ENCODE measurements around the gene ITIH2. TPM values are rescaled to one million over a fixed set of nuclear protein-coding genes. Genes with fewer than 3 reads are reported as not detected.
A peak's percentile ranks its signal among the peaks of the same experiment; 100 is the strongest.
"Not testable (repeated sequence)": the region's sequence is repeated elsewhere in the genome, so short reads cannot be mapped to it uniquely, and the experiment has no call there.

ITIH2 gene
- total and polyA plus RNA-seq, 3 experiments from 2014 or later, result not detected

DNA sequence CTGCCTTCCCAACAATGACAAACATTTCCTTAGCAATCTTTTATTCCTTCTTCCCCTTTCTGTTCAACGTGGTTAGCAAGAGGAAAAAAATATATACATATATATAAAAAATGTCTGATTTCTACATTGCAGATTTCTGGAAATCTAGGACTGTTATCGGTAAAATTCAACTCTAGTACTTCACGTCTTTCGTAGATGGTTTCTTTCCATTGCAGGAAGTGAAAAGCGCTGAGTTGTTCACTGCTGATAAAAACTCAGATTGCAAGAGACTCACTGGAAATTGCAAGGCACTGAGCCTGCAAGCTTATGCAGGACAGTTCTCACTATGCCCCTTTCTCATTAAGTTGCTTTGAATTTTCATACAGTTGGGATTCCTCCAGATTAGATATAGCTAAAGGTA, 60.8 kb downstream of the ITIH2 start:
- ChIA-PET POLR2A (no interaction called here), CTCF (no interaction called here)
- H3K9me3 ChIP-seq (ENCODE audit: low read length), result no peaks in the 10 kb centered on the region
- Mint-ChIP-seq H3K27ac (peak overlapping the region in 1 of 8 donors; percentile 57), H3K36me3 (peaks cover 8 to 83% (median 27%) of the 10 kb centered on the region in 3 donors), H3K27me3 (no peaks in the 10 kb centered on the region), H3K9me3 (no peaks in the 10 kb centered on the region), H3K4me1 (no peaks in the 10 kb centered on the region), H3K4me3 (no peak overlapping the region)
- peaks cover 43% of the 10 kb centered on the region for H3K36me3 ChIP-seq (ENCODE audit: insufficient read depth, low read length)
- H3K27me3 ChIP-seq (ENCODE audit: insufficient read depth, low read length, poor library complexity, severe bottlenecking), result no peaks in the 10 kb centered on the region
- H3K4me1 ChIP-seq (ENCODE audit: insufficient read depth, low read length), result no peaks in the 10 kb centered on the region
- DNase-seq, result no peak
- H3K4me3 ChIP-seq (ENCODE audit: low read length), result no peak overlapping the region
- no peak overlapping the region for H3K27ac ChIP-seq (ENCODE audit: low read depth, low read length)

- Mint-ChIP-seq H3K27me3 (no peaks in the 10 kb centered on the region), H3K4me1 (no peaks in the 10 kb centered on the region), H3K36me3 (peaks cover 4 to 86% (median 24%) of the 10 kb centered on the region in 3 donors), H3K9me3 (no peaks in the 10 kb centered on the region), H3K27ac (peak overlapping the region in 1 of 8 donors; percentile 73), H3K4me3 (no peak overlapping the region)
- no peaks in the 10 kb centered on the region for H3K9me3 ChIP-seq (ENCODE audit: low read length)
- no peaks in the 10 kb centered on the region for H3K4me1 ChIP-seq (ENCODE audit: insufficient read depth, low read length)
- no peak overlapping the region for H3K4me3 ChIP-seq (ENCODE audit: low read length)
- ChIA-PET POLR2A (no interaction called here), CTCF (no interaction called here)
- no peak for DNase-seq
- H3K36me3 ChIP-seq (ENCODE audit: insufficient read depth, low read length), result peaks cover 31% of the 10 kb centered on the region
- H3K27ac ChIP-seq (ENCODE audit: low read depth, low read length), result no peak overlapping the region
- H3K27me3 ChIP-seq (ENCODE audit: insufficient read depth, low read length, poor library complexity, severe bottlenecking), result no peaks in the 10 kb centered on the region
These were observed 63.1 kb downstream of the ITIH2 start for GRCh38 chr10:7766241-7766640.

- Mint-ChIP-seq H3K4me3 (no peak overlapping the region), H3K27ac (peak overlapping the region in 1 of 8 donors; percentile 88), H3K36me3 (peaks cover 4 to 84% (median 24%) of the 10 kb centered on the region in 3 donors), H3K4me1 (no peaks in the 10 kb centered on the region), H3K9me3 (no peaks in the 10 kb centered on the region), H3K27me3 (peaks cover 0 to 1% of the 10 kb centered on the region in 2 donors)
- no peaks in the 10 kb centered on the region for H3K9me3 ChIP-seq (ENCODE audit: low read length)
- H3K4me3 ChIP-seq (ENCODE audit: low read length), result no peak overlapping the region
- H3K27me3 ChIP-seq (ENCODE audit: insufficient read depth, low read length, poor library complexity, severe bottlenecking), result no peaks in the 10 kb centered on the region
- H3K36me3 ChIP-seq (ENCODE audit: insufficient read depth, low read length), result peaks cover 29% of the 10 kb centered on the region
- H3K27ac ChIP-seq (ENCODE audit: low read depth, low read length), result no peak overlapping the region
- H3K4me1 ChIP-seq (ENCODE audit: insufficient read depth, low read length), result no peaks in the 10 kb centered on the region
- ChIA-PET POLR2A (no interaction called here), CTCF (no interaction called here)
- DNase-seq, result no peak
These were observed 64.1 kb downstream of the ITIH2 start for GRCh38 chr10:7767209-7767608.

DNA sequence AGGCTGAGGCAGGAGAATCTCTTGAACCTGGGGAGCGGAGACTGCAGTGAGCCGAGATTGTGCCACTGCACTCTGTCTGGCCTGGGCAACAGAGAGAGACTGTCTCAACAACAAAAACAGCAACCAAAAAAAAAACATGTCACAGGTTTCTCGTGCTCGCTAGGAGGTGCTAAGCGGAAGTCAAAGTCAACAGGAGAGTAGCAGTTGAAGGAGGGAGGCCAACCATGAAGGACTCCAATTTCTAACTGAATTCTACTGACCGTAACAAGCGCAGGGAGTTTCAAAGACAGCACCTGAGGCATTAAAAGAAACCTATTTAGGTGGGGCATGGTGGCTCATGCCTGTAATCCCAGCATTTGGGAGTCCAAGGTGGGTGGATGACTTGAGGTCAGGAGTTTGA, 65.3 kb downstream of the ITIH2 start:
- Histone ChIP-seq H3K9me3 (ENCODE audit: low read length) (no peaks in the 10 kb centered on the region), H3K4me1 (ENCODE audit: insufficient read depth, low read length) (no peaks in the 10 kb centered on the region), H3K27ac (ENCODE audit: low read depth, low read length) (no peak overlapping the region), H3K27me3 (ENCODE audit: insufficient read depth, low read length, poor library complexity, severe bottlenecking) (no peaks in the 10 kb centered on the region), H3K4me3 (ENCODE audit: low read length) (no peak overlapping the region), H3K36me3 (ENCODE audit: insufficient read depth, low read length) (peaks cover 33% of the 10 kb centered on the region)
- no peak for DNase-seq
- Mint-ChIP-seq H3K27me3 (peaks cover 0 to 1% of the 10 kb centered on the region in 2 donors), H3K27ac (no peak overlapping the region), H3K36me3 (peaks cover 0 to 84% (median 24%) of the 10 kb centered on the region in 3 donors), H3K4me1 (no peaks in the 10 kb centered on the region), H3K4me3 (no peak overlapping the region), H3K9me3 (no peaks in the 10 kb centered on the region)
- ChIA-PET POLR2A (no interaction called here), CTCF (no interaction called here)

GRCh38 chr10:7773845-7774801, 71.0 kb downstream of the ITIH2 start:
- peaks cover 10 to 83% (median 27%) of the 10 kb centered on the region in 3 donors for H3K36me3 Mint-ChIP-seq
- no peaks in the 10 kb centered on the region for H3K9me3 ChIP-seq (ENCODE audit: low read length)
- CTCF ChIA-PET, result no interaction called here

DNA sequence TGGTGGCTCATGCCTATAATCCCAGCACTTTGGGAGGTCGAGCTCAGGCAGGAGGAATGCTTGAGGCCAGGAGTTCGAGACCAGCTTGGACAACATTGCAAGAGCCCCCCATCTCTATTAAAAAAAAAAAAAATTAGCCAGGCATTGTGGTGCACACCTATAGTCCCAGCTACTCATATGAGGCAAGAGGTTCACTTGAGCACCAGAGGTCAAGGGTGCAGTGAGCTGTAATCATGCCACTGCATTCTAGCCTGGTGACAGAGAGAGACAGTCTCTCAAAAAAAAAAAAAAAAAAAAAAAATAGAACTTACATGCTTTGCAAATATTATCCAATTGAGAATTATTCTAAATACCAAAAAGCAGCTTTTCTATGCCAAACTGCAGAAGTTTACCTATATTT, 73.7 kb downstream of the ITIH2 start:
- no peak overlapping the region for H3K27ac Mint-ChIP-seq
- peaks cover 0 to under 1% of the 10 kb centered on the region in 2 donors for H3K27me3 Mint-ChIP-seq
- Histone ChIP-seq H3K9me3 (ENCODE audit: low read length) (no peaks in the 10 kb centered on the region), H3K36me3 (ENCODE audit: insufficient read depth, low read length) (peaks cover 28% of the 10 kb centered on the region), H3K27ac (ENCODE audit: low read depth, low read length) (no peak overlapping the region), H3K4me3 (ENCODE audit: low read length) (no peak overlapping the region), H3K4me1 (ENCODE audit: insufficient read depth, low read length) (no peaks in the 10 kb centered on the region), H3K27me3 (ENCODE audit: insufficient read depth, low read length, poor library complexity, severe bottlenecking) (no peaks in the 10 kb centered on the region)
- H3K9me3 Mint-ChIP-seq, result no peaks in the 10 kb centered on the region
- no peak for DNase-seq
- ChIA-PET POLR2A (interaction anchor here (0.6 to 0.7 kb wide), 2 partner anchors 11 to 34 kb away, joined by 3 to 7 read pairs; partner anchors contain the start of genes ATP5F1C and KIN), CTCF (interaction anchor here (0.6 kb wide), 1 partner anchor 751 kb away, joined by 3 read pairs; no protein-coding TSS in a partner anchor)
- H3K36me3 Mint-ChIP-seq, result peaks cover 14 to 81% (median 32%) of the 10 kb centered on the region in 3 donors
- peaks cover 6 to 7% (median 6%) of the 10 kb centered on the region in 3 donors for H3K4me1 Mint-ChIP-seq
- H3K4me3 Mint-ChIP-seq, result no peak overlapping the region

More at GRCh38 chr10:7773845-7774801, 71.0 kb downstream of the ITIH2 start:
- no peak overlapping the region for H3K4me3 ChIP-seq (ENCODE audit: low read length)
- Mint-ChIP-seq H3K27me3 (peaks cover 0 to 1% of the 10 kb centered on the region in 2 donors), H3K9me3 (no peaks in the 10 kb centered on the region), H3K4me3 (no peak overlapping the region), H3K4me1 (peaks cover 0 to 2% (median 0%) of the 10 kb centered on the region in 3 donors), H3K27ac (peak overlapping the region in 1 of 8 donors; percentile 29)
- POLR2A ChIA-PET, result no interaction called here
- H3K4me1 ChIP-seq (ENCODE audit: insufficient read depth, low read length), result no peaks in the 10 kb centered on the region
- H3K27ac ChIP-seq (ENCODE audit: low read depth, low read length), result no peak overlapping the region
- H3K27me3 ChIP-seq (ENCODE audit: insufficient read depth, low read length, poor library complexity, severe bottlenecking), result no peaks in the 10 kb centered on the region
- no peak for DNase-seq
- peaks cover 18% of the 10 kb centered on the region for H3K36me3 ChIP-seq (ENCODE audit: insufficient read depth, low read length)

DNA sequence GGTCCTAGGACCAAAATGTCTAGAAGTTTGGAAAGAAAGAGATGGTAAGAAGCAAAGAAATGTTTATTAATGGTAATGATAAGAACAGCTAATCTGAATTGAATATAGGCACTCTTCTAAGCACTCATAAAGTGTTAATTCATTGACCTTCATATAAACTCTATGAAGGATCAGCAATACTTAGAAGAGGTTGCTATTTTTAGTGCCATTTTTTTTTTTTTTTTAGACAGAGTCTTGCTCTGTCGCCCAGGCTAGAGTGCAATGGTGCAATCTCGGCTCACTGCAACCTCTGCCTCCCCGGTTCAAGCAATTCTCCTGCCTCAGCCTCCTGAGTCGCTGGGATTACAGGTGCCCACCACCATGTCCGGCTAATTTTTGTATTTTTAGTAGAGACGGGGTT, 79.1 kb downstream of the ITIH2 start:
- CTCF ChIA-PET; H3K4me3 Mint-ChIP-seq; POLR2A ChIA-PET; H3K27me3 ChIP-seq (ENCODE audit: insufficient read depth, low read length, poor library complexity, severe bottlenecking); H3K4me3 ChIP-seq (ENCODE audit: low read length); H3K27me3 Mint-ChIP-seq; H3K27ac ChIP-seq (ENCODE audit: low read depth, low read length); H3K9me3 ChIP-seq (ENCODE audit: low read length); DNase-seq; H3K27ac Mint-ChIP-seq; H3K9me3 Mint-ChIP-seq: not testable (repeated sequence)
- Histone ChIP-seq H3K4me1 (ENCODE audit: insufficient read depth, low read length) (peaks cover 10% of the 10 kb centered on the region), H3K36me3 (ENCODE audit: insufficient read depth, low read length) (peaks cover 15% of the 10 kb centered on the region)
- H3K4me1 Mint-ChIP-seq, result peaks cover 32 to 35% (median 33%) of the 10 kb centered on the region in 3 donors
- peaks cover 8 to 51% (median 22%) of the 10 kb centered on the region in 3 donors for H3K36me3 Mint-ChIP-seq

GRCh38 chr10:7786430-7786829, 83.3 kb downstream of the ITIH2 start:
- no peak overlapping the region for H3K27ac ChIP-seq (ENCODE audit: low read depth, low read length)
- no peaks in the 10 kb centered on the region for H3K9me3 Mint-ChIP-seq
- no peaks in the 10 kb centered on the region for H3K27me3 Mint-ChIP-seq
- CTCF ChIA-PET, result no interaction called here
- H3K4me3 ChIP-seq (ENCODE audit: low read length), result no peak overlapping the region
- no peaks in the 10 kb centered on the region for H3K27me3 ChIP-seq (ENCODE audit: insufficient read depth, low read length, poor library complexity, severe bottlenecking)
- H3K4me3 Mint-ChIP-seq, result no peak overlapping the region
- DNase-seq, result no peak
- no peaks in the 10 kb centered on the region for H3K36me3 ChIP-seq (ENCODE audit: insufficient read depth, low read length)
- no peaks in the 10 kb centered on the region for H3K9me3 ChIP-seq (ENCODE audit: low read length)
- peaks cover 52 to 59% (median 57%) of the 10 kb centered on the region in 3 donors for H3K4me1 Mint-ChIP-seq
- peaks cover 35% of the 10 kb centered on the region for H3K4me1 ChIP-seq (ENCODE audit: insufficient read depth, low read length)
- H3K27ac Mint-ChIP-seq, result peak overlapping the region in 3 of 8 donors; percentile 12 to 24 (median 24)
- H3K36me3 Mint-ChIP-seq, result peaks cover 0 to 27% (median 6%) of the 10 kb centered on the region in 3 donors
- POLR2A ChIA-PET, result no interaction called here
